Measurements from ENCODE around the gene TMEM18. TPM values are rescaled to one million over a fixed set of nuclear protein-coding genes. Genes with fewer than 3 reads are reported as not detected.

The TMEM18 gene
- total RNA-seq, 4 donors from 2014 or later = 10.8 to 49.7 (median 34.3) TPM

DNA sequence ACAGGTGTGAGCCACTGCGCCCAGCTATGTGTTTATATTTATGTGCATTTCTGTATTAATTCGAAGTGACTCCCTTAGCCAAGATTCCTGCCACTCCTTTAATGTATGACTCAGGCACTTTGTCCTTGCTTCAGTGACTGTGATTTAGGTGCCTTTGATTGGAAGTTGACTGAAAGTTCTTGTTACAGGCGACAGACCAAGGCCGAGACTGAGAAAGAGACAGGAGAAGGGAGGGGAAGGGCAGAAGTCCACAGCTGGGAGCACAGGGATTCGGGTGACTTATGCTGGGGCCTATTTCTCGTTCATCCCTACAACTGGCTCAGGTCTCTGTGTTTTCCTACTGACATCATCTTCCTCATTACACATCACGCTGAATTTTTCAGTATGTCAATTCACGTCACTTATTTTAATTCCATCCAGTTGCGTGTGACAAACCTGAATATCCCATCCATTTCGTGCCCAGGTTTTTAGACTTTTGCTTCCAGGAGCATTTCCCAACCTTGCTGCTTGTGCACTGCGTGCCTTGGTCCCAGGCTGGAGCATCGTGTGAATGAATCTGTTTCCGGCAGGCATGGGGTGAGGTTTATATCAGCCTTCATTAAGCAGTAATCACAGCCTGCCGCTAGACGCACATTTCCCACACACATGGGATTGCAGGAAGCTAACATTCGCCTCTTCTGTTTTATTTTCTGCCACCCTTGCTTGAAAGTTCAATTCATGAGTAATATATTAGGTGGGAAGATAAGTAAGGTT is 42.4 kb downstream of the TMEM18 start:
- TF ChIP-seq, protein P1, sequence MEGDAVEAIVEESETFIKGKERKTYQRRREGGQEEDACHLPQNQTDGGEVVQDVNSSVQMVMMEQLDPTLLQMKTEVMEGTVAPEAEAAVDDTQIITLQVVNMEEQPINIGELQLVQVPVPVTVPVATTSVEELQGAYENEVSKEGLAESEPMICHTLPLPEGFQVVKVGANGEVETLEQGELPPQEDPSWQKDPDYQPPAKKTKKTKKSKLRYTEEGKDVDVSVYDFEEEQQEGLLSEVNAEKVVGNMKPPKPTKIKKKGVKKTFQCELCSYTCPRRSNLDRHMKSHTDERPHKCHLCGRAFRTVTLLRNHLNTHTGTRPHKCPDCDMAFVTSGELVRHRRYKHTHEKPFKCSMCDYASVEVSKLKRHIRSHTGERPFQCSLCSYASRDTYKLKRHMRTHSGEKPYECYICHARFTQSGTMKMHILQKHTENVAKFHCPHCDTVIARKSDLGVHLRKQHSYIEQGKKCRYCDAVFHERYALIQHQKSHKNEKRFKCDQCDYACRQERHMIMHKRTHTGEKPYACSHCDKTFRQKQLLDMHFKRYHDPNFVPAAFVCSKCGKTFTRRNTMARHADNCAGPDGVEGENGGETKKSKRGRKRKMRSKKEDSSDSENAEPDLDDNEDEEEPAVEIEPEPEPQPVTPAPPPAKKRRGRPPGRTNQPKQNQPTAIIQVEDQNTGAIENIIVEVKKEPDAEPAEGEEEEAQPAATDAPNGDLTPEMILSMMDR (IDR thresholded peaks at IDR 0.05) = no peak
- intact Hi-C loops (cut with DNase I; ENCODE audit: low total_unique reads) = no loop called here
- H3K27ac ChIP-seq = no peak overlapping the region
- H3K27me3 ChIP-seq = no peaks in the 10 kb centered on the region
- no peak for DNase-seq
- no peaks in the 10 kb centered on the region for H3K9me3 ChIP-seq
- no peak overlapping the region for H3K4me3 ChIP-seq
- no peaks in the 10 kb centered on the region for H3K36me3 ChIP-seq
- H3K4me1 ChIP-seq = no peaks in the 10 kb centered on the region

DNA sequence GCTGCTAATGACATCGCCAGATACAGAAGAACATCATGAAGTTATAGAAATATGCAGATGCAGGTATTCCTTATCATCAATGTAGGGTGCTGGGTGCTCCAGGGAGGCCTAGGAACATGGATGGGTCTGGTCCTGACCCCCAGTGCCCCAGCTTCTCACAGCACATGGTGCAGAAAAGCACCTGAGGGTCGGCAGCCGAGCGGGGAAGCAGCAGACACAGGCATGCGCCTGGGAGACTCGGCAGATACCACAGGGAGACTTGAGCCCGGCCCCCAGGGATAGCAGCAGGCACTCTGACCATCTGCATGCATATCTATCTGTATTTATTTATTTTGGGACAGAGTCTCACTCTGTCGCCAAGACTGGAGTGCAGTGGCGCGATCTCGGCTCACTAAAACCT is 43.2 kb downstream of the TMEM18 start:
- intact Hi-C loops (cut with DNase I; ENCODE audit: low total_unique reads) = no loop called here
- no peak for DNase-seq
- TF ChIP-seq POLR2A (IDR thresholded peaks at IDR 0.05) = no peak
- TF ChIP-seq, protein P1 (IDR thresholded peaks at IDR 0.05) = no peak

DNA sequence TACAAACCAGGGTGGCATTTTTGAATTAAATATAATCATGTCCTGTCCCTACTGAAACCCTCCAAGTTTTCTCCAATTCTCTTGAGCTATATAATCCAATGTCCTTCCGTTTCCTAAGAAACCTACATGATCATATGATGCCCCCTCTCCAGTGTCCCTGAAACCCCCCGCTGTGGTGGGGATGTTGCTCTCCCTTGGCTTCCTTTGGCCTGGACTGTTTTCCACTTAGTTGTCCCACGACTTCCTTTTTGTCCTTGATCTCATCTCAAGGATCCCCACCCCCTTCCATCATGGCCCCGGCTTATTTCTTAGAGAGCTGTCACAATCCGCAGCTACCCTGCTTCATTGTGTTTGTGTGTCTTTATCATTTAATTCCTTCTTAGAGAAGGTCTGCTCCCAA is 43.8 kb downstream of the TMEM18 start:
- Histone ChIP-seq H3K27ac (no peak overlapping the region), H3K36me3 (no peaks in the 10 kb centered on the region), H3K9me3 (no peaks in the 10 kb centered on the region), H3K4me1 (no peaks in the 10 kb centered on the region), H3K27me3 (no peaks in the 10 kb centered on the region), H3K4me3 (no peak overlapping the region)
- TF ChIP-seq POLR2A (IDR thresholded peaks at IDR 0.05) = no peak
- TF ChIP-seq, protein P1 (IDR thresholded peaks at IDR 0.05) = no peak
- intact Hi-C loops (cut with DNase I; ENCODE audit: low total_unique reads) = no loop called here
- no peak for DNase-seq

More for the DNA sequence above, 43.2 kb downstream of the TMEM18 start:
- Histone ChIP-seq H3K9me3 (no peaks in the 10 kb centered on the region), H3K4me3 (no peak overlapping the region), H3K27ac (no peak overlapping the region), H3K27me3 (no peaks in the 10 kb centered on the region), H3K36me3 (no peaks in the 10 kb centered on the region), H3K4me1 (no peaks in the 10 kb centered on the region)

DNA sequence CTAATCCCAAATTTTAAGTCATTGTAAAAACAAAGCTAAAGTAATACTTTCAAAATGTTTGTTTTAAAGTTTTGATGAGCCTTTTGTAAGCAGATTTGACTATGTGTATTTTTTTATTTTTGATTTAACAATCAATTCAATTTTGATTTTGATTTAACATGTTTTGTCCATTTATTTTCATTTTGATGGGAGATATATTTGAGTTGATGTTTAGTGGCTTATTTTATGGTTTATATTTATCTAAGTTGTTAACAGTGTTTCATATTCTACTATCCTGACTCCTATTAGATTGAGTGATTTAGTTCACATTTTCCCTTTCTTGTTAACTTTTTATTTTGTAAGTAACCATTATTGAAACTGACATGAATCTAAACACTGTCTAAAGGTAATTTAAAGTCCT is 44.7 kb downstream of the TMEM18 start:
- Histone ChIP-seq H3K27ac (no peak overlapping the region), H3K4me1 (no peaks in the 10 kb centered on the region), H3K27me3 (no peaks in the 10 kb centered on the region), H3K9me3 (no peaks in the 10 kb centered on the region), H3K36me3 (no peaks in the 10 kb centered on the region), H3K4me3 (no peak overlapping the region)
- TF ChIP-seq POLR2A (IDR thresholded peaks at IDR 0.05) = no peak
- TF ChIP-seq, protein P1 (IDR thresholded peaks at IDR 0.05) = no peak
- intact Hi-C loops (cut with DNase I; ENCODE audit: low total_unique reads) = no loop called here
- no peak for DNase-seq

DNA sequence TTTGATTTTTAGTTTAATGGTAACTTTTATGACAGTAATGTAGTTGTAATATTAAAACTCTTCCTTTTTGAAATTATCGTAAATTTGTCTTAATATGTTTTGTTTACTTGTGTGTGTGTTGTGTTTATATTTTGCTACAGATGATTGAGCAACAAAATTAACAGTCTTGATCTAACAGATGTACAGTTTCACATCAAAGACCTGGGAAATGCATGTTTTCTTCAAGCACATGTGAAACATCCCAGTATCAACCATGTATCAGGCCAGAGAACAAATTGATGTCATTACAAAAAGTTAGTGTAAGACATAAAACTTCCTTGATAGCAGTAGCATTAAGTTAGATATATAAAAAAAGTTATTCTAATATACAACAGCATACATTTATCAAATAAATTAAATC is 45.5 kb downstream of the TMEM18 start:
- Histone ChIP-seq H3K27ac (no peak overlapping the region), H3K4me3 (no peak overlapping the region), H3K27me3 (no peaks in the 10 kb centered on the region), H3K36me3 (no peaks in the 10 kb centered on the region), H3K4me1 (no peaks in the 10 kb centered on the region), H3K9me3 (no peaks in the 10 kb centered on the region)
- no peak for TF ChIP-seq POLR2A (IDR thresholded peaks at IDR 0.05)
- TF ChIP-seq, protein P1 (IDR thresholded peaks at IDR 0.05) = no peak
- intact Hi-C loops (cut with DNase I; ENCODE audit: low total_unique reads) = no loop called here
- no peak for DNase-seq
